ENCODE measurements around the gene MYO9B. TPM values are rescaled to one million over a fixed set of nuclear protein-coding genes. Genes with fewer than 3 reads are reported as not detected.

MYO9B gene
- total and polyA plus RNA-seq, 5 experiments from 2014 or later: 3.3 to 171 (median 22.3) TPM

- Mint-ChIP-seq H3K9me3 (no peaks in the 10 kb centered on the region), H3K36me3 (peaks cover 0 to 33% (median 10%) of the 10 kb centered on the region in 3 donors), H3K4me3 (no peak overlapping the region), H3K27me3 (no peaks in the 10 kb centered on the region), H3K4me1 (peaks cover 30 to 55% (median 50%) of the 10 kb centered on the region in 4 donors), H3K27ac (no peak overlapping the region)
- POLR2A ChIA-PET: interaction anchor here (1.0 to 1.4 kb wide), 3 partner anchors 9 to 157 kb away, joined by 3 to 5 read pairs (median 3); partner anchors contain the start of gene OCEL1
- ATAC-seq (no peak), DNase-seq (no peak)
Observed at GRCh38 chr19:17069193-17069592, 6.4 kb upstream of the MYO9B start.

GRCh38 chr19:17070421-17070820 is 5.2 kb upstream of the MYO9B start:
- peak overlapping the region in 1 of 10 donors; percentile 2 for H3K4me3 Mint-ChIP-seq
- peaks cover 0 to 33% (median 10%) of the 10 kb centered on the region in 3 donors for H3K36me3 Mint-ChIP-seq
- no peak for ATAC-seq
- no peak for DNase-seq
- no peaks in the 10 kb centered on the region for H3K9me3 Mint-ChIP-seq
- POLR2A ChIA-PET: interaction anchor here (1.0 kb wide), 1 partner anchor 8 kb away, joined by 3 read pairs; no protein-coding TSS in a partner anchor
- H3K4me1 Mint-ChIP-seq: peaks cover 25 to 54% (median 48%) of the 10 kb centered on the region in 4 donors
- peak overlapping the region in 3 of 10 donors; percentile 66 to 78 (median 70) for H3K27ac Mint-ChIP-seq
- H3K27me3 Mint-ChIP-seq: no peaks in the 10 kb centered on the region

DNA sequence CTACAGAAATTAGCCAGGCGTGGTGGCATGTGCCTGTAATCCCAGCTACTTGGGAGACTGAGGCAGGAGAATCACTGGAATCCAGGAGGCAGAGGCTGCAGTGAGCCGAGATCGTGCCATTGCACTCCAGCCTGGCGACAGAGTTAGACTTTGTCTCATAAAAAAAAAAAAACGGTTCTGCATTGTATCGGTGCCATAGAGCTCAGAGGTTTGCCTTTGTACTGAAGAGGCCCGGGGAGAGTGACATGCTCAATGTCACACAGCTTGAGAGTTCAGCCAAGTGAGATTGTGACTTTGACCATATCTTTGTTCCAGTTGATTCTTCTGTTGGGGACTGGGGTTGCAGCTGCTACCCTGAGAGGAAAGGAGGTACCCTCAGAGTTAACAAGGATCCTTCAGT is 4.7 kb upstream of the MYO9B start:
- peaks cover 0 to 33% (median 10%) of the 10 kb centered on the region in 3 donors for H3K36me3 Mint-ChIP-seq
- peak overlapping the region in 1 of 10 donors; percentile 2 for H3K4me3 Mint-ChIP-seq
- H3K27me3 Mint-ChIP-seq: no peaks in the 10 kb centered on the region
- peak overlapping the region in 1 of 10 donors; percentile 70 for H3K27ac Mint-ChIP-seq
- DNase-seq (no peak), ATAC-seq (no peak)
- no peaks in the 10 kb centered on the region for H3K9me3 Mint-ChIP-seq
- POLR2A ChIA-PET: interaction anchor here (0.6 kb wide), 1 partner anchor 380 kb away, joined by 3 read pairs; no protein-coding TSS in a partner anchor
- peaks cover 26 to 50% (median 46%) of the 10 kb centered on the region in 4 donors for H3K4me1 Mint-ChIP-seq

DNA sequence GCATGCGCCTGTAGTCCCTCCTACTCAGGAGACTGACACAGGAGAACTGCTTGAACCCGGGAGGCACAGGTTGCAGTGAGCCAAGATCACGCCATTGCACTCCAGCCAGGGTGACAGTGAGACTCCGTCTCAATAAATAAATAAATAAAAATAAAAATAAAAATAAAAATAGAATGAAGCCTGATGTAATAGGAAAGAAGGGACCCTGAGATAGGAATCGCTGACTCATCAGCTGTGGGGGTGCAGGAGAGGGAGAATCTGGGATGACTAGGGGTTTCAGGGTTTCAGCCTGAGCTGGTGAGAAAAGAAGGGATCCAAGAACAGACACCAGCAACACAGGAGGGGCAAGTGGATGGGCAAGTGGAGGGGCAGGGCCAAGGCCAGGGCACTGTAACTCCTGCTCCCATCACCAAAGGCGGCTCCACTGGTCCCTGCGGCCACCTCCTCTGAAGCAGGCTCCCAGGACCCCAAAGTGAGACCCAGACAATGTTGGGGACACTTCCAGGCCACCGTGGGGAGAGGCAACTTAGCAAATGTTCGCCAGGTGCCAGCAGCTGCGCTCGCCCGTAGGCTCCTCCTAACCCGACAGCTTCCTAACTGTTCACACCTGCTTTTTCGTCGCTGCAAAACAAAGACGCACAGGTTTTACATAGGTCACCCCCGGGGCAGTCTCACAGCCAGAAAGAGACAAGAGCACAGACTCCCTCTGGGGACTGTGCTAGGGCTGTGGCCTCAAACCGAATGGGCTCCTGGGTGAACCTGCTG is 1.5 kb upstream of the MYO9B start:
- POLR2A ChIA-PET: interaction anchor here (0.9 to 6.2 kb wide), 7 partner anchors 7 to 219 kb away, joined by 3 to 76 read pairs (median 6); partner anchors contain the start of genes OCEL1 and USE1
- Mint-ChIP-seq H3K27ac (peak overlapping the region; percentile 92 to 98 (median 96)), H3K4me3 (peak overlapping the region; percentile 91 to 99 (median 98)), H3K4me1 (peaks cover 33 to 65% (median 56%) of the 10 kb centered on the region in 4 donors), H3K9me3 (no peaks in the 10 kb centered on the region), H3K36me3 (peaks cover 0 to 25% (median 8%) of the 10 kb centered on the region in 3 donors), H3K27me3 (no peaks in the 10 kb centered on the region)
- DNase-seq: no peak
- ATAC-seq: no peak

GRCh38 chr19:17074634-17075034 is 943 bp upstream of the MYO9B start:
- Mint-ChIP-seq H3K4me1 (peaks cover 34 to 71% (median 62%) of the 10 kb centered on the region in 4 donors), H3K36me3 (peaks cover 0 to 24% (median 8%) of the 10 kb centered on the region in 3 donors), H3K27ac (peak overlapping the region; percentile 92 to 98 (median 96)), H3K4me3 (peak overlapping the region; percentile 91 to 99 (median 98)), H3K9me3 (no peaks in the 10 kb centered on the region), H3K27me3 (no peaks in the 10 kb centered on the region)
- POLR2A ChIA-PET: interaction anchor here (0.6 to 6.2 kb wide), 8 partner anchors 8 to 255 kb away, joined by 3 to 76 read pairs (median 5); partner anchors contain the start of genes OCEL1 and USE1
- DNase-seq: no peak
- ATAC-seq: no peak

DNA sequence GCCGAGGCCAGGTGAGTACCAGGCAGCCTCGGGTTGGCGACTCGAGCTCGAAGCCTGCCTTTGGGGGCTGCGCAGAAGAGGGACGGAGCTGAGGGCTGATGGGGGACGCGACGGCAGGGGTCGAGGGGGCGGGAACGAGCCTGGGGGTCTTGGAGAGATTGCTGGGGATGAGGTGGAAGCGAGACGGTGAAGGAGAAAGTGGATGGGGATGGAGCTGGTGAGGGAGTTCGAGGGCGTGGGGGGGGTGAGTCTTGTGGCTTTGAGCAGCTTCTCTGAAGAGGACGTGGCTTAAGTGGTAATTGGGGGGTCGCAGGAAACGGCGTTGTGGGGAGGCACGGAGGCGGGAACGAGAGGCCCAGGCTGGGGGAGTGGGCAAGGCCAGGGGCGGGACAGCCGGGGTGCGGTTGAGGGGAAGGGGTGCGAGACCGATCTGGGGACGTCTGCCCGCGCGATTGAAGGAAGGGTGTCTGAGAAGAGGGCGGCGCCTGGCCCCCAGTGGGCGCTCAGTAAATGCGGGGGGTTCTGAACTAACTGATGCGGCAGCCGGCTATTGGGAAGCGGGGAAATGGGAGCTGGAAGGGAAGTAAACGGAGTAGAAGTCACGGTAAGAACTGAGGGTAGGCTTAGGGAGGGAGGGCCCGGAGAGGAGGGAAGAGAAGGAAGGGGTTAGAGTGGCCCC is 426 bp downstream of the MYO9B start:
- Mint-ChIP-seq H3K4me3 (peak overlapping the region; percentile 91 to 99 (median 97)), H3K27me3 (no peaks in the 10 kb centered on the region), H3K36me3 (peaks cover 0 to 12% (median 3%) of the 10 kb centered on the region in 3 donors), H3K9me3 (no peaks in the 10 kb centered on the region), H3K4me1 (peaks cover 26 to 69% (median 67%) of the 10 kb centered on the region in 4 donors), H3K27ac (peak overlapping the region; percentile 89 to 99 (median 94))
- POLR2A ChIA-PET: interaction anchor here (0.6 to 6.2 kb wide), 16 partner anchors 9 to 233 kb away, joined by 3 to 76 read pairs (median 4); partner anchors contain the start of genes DDA1, OCEL1 and USE1
- DNase-seq: peak in 8 of 10 donors; percentile 28 to 80 (median 43)
- peak; percentile 3 to 15 for ATAC-seq

DNA sequence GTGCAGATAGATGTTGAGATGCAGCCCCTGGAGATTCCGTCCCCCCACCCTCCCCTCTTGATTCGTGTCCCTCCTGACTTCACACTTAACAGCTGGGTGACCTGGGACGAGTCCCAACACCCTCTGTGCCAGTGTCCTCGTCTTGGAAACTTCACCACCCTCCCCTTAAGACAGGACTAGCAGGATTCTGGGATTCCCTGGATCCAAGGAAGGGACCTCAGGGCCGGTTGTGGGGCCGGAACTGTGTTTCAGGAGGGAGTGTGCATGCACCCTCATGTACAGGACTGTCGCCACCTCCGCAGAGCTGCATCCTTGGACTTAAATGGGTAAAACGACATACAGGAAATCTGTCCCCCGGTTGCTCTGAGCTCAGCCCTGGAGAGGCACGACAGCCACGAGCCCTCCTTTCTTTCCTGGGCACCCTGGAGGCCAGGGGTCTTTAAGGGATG is 990 bp downstream of the MYO9B start:
- H3K27ac Mint-ChIP-seq: peak overlapping the region; percentile 89 to 99 (median 94)
- H3K27me3 Mint-ChIP-seq: no peaks in the 10 kb centered on the region
- H3K4me3 Mint-ChIP-seq: peak overlapping the region; percentile 91 to 99 (median 97)
- DNase-seq (peak in 4 of 10 donors; percentile 7 to 30 (median 26)), ATAC-seq (no peak)
- H3K36me3 Mint-ChIP-seq: peaks cover 0 to 8% (median 0%) of the 10 kb centered on the region in 3 donors
- H3K4me1 Mint-ChIP-seq: peaks cover 26 to 74% (median 71%) of the 10 kb centered on the region in 4 donors
- no peaks in the 10 kb centered on the region for H3K9me3 Mint-ChIP-seq
- POLR2A ChIA-PET: interaction anchor here (0.5 to 6.2 kb wide), 14 partner anchors 13 to 233 kb away, joined by 3 to 76 read pairs (median 4); partner anchors contain the start of genes DDA1, OCEL1 and USE1

DNA sequence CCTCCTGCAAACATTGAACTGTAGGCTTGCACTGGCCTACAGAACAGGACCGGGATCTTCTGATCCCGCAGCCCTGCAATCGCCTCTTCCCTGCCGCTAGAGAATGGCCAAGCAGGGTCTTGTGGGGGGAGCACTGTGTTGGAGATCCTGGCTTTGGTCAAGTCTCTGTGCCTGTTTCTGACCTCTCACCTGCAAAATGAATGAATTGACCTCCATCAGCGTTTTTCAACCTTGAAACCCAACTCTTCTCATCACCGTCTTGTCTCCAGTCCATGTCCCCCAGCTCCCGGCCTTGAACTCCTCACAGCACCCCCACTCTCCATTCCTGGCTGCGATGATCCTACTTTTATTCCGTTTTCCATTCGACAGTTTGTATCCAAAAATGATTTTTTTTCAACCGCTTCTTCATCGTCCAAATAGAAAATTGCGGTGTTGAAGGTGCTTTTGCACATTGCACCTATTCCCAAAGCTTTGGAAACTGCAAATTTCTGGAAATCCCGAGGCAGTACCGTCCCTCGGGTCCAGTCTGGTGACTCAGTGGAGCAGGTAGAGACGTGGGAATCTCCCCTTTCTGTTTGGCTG is 2.0 kb downstream of the MYO9B start:
- Mint-ChIP-seq H3K4me1 (peaks cover 33 to 82% (median 80%) of the 10 kb centered on the region in 4 donors), H3K36me3 (peaks cover 0 to 14% (median 0%) of the 10 kb centered on the region in 3 donors), H3K9me3 (no peaks in the 10 kb centered on the region), H3K27me3 (no peaks in the 10 kb centered on the region), H3K27ac (peak overlapping the region in 9 of 10 donors; percentile 46 to 92 (median 85)), H3K4me3 (peak overlapping the region; percentile 91 to 99 (median 97))
- DNase-seq: no peak
- no peak for ATAC-seq
- POLR2A ChIA-PET: interaction anchor here (2.2 to 6.2 kb wide), 3 partner anchors 47 to 137 kb away, joined by 13 to 76 read pairs (median 20); partner anchors contain the start of gene USE1

DNA sequence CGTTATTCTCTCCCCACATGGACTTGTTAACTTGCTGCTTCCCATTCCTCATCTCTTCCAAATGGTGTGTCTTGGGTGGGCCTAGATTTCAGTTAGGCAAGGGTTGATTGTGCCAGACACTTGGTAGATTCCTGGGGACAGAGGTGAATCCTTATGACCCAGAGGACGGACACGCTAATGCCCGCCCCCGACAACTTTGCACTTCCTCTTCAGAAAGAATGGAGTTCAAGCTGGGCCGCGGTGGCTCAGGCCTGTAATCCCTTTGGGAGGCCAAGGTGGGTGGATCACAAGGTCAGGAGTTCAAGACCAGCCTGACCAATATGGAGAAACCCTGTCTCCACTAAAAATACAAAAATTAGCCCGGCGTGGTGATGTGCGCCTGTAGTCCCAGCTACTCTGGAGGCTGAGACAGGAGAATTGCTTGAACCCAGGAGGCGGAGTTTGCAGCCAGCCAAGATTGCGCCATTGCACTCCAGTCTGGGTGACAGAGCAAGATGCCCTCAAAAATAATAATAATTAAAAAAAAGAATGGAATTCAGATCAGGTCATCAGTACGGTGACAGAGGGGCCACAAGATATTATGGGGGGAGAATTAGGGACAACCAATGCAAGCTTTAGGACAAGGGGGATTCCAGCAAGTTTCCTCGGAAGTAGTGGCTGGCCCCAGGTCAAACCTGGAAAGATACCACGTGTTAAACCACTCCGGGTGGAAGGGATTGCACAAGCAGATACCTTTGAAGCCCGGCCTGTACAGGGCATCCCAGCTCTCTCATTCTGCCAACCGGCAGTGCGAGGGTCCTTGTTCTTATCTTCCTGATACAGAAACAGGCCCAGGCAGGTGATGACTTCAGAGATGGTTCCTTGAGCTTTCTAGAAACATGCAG is 2.7 kb downstream of the MYO9B start:
- Mint-ChIP-seq H3K27ac (peak overlapping the region in 9 of 10 donors; percentile 43 to 92 (median 81)), H3K36me3 (peaks cover 0 to 13% (median 0%) of the 10 kb centered on the region in 3 donors), H3K4me1 (peaks cover 35 to 84% (median 82%) of the 10 kb centered on the region in 4 donors), H3K4me3 (peak overlapping the region; percentile 45 to 99 (median 96)), H3K27me3 (no peaks in the 10 kb centered on the region), H3K9me3 (no peaks in the 10 kb centered on the region)
- ATAC-seq (no peak), DNase-seq (no peak)
- POLR2A ChIA-PET: interaction anchor here (0.5 to 6.2 kb wide), 3 partner anchors 8 to 47 kb away, joined by 3 to 76 read pairs (median 3); no protein-coding TSS in a partner anchor

GRCh38 chr19:17078920-17079709 is 3.5 kb downstream of the MYO9B start:
- DNase-seq (no peak), ATAC-seq (no peak)
- H3K27me3 Mint-ChIP-seq: no peaks in the 10 kb centered on the region
- peak overlapping the region; percentile 31 to 85 (median 59) for H3K27ac Mint-ChIP-seq
- H3K4me3 Mint-ChIP-seq: peak overlapping the region; percentile 24 to 79 (median 60)
- H3K9me3 Mint-ChIP-seq: no peaks in the 10 kb centered on the region
- H3K36me3 Mint-ChIP-seq: peaks cover 0 to 14% (median 0%) of the 10 kb centered on the region in 3 donors
- POLR2A ChIA-PET: interaction anchor here (0.5 to 6.2 kb wide), 4 partner anchors 9 to 47 kb away, joined by 3 to 76 read pairs (median 4); no protein-coding TSS in a partner anchor
- H3K4me1 Mint-ChIP-seq: peaks cover 31 to 81% (median 79%) of the 10 kb centered on the region in 4 donors
